HG02642 (cell line): ENCODE results near the gene BMP2.

Experiments used
- ATAC-seq: cut with Tn5 transposase; IDR thresholded peaks from one replicate; pipeline ENCODE4 v1.9.1; 2021; ENCODE audit warnings: mild to moderate bottlenecking; ENCODE audit not compliant: unreplicated experiment, poor library complexity

Gene BMP2

GRCh38 chr20:6767536-6768227, at the start of gene BMP2:
Gene BMP2, plus strand, starts transcription at chr20:6767686. Its CDS starts 2,441 bp downstream, at chr20:6770127.
- ATAC-seq = peak; percentile 78

GRCh38 chr20:6718662-6719368, 48.7 kb upstream of the BMP2 start:
- ATAC-seq = no peak

- no peak for ATAC-seq
These were observed 48.1 kb upstream of the BMP2 start for GRCh38 chr20:6719369-6719721.

- ATAC-seq = no peak
These were observed 40.7 kb upstream of the BMP2 start for GRCh38 chr20:6726761-6727160.

GRCh38 chr20:6730672-6731328, 36.7 kb upstream of the BMP2 start:
- no peak for ATAC-seq

GRCh38 chr20:6732001-6732447, 35.5 kb upstream of the BMP2 start:
- ATAC-seq = no peak

GRCh38 chr20:6732851-6733250, 34.6 kb upstream of the BMP2 start:
- ATAC-seq = no peak

GRCh38 chr20:6733965-6734364, 33.5 kb upstream of the BMP2 start:
- ATAC-seq = no peak

- ATAC-seq = no peak
These were observed 31.3 kb upstream of the BMP2 start for GRCh38 chr20:6735942-6736845.

- ATAC-seq = no peak
These were observed 28.1 kb upstream of the BMP2 start for GRCh38 chr20:6739406-6739805.

- ATAC-seq = no peak
These were observed 27.4 kb upstream of the BMP2 start for GRCh38 chr20:6740096-6740495.

GRCh38 chr20:6744180-6744579, 23.3 kb upstream of the BMP2 start:
- ATAC-seq = no peak

GRCh38 chr20:6744805-6745204, 22.7 kb upstream of the BMP2 start:
- no peak for ATAC-seq

GRCh38 chr20:6746901-6747609, 20.4 kb upstream of the BMP2 start:
- ATAC-seq = no peak

- ATAC-seq = no peak
These were observed 17.0 kb upstream of the BMP2 start for GRCh38 chr20:6750438-6750837.

- ATAC-seq = no peak
These were observed 10.5 kb upstream of the BMP2 start for GRCh38 chr20:6756693-6757595.

- no peak for ATAC-seq
These were observed 2.9 kb upstream of the BMP2 start for GRCh38 chr20:6764619-6765018.

- ATAC-seq = no peak
These were observed 1.9 kb upstream of the BMP2 start for GRCh38 chr20:6765469-6766058.
